GM19468 (cell line): ENCODE results near the gene LGR6.
A peak's percentile ranks its signal among the peaks of the same experiment; 100 is the strongest.
"Not testable (repeated sequence)": the region's sequence is repeated elsewhere in the genome, so short reads cannot be mapped to it uniquely, and the experiment has no call there.

ENCODE experiments used
- ATAC-seq: cut with Tn5 transposase; IDR thresholded peaks from one replicate; pipeline ENCODE4 v1.9.1; 2021; ENCODE audit warnings: mild to moderate bottlenecking, moderate library complexity, moderate number of reproducible peaks; ENCODE audit not compliant: unreplicated experiment; ENCODE audit errors: extremely low read depth

Gene LGR6

DNA sequence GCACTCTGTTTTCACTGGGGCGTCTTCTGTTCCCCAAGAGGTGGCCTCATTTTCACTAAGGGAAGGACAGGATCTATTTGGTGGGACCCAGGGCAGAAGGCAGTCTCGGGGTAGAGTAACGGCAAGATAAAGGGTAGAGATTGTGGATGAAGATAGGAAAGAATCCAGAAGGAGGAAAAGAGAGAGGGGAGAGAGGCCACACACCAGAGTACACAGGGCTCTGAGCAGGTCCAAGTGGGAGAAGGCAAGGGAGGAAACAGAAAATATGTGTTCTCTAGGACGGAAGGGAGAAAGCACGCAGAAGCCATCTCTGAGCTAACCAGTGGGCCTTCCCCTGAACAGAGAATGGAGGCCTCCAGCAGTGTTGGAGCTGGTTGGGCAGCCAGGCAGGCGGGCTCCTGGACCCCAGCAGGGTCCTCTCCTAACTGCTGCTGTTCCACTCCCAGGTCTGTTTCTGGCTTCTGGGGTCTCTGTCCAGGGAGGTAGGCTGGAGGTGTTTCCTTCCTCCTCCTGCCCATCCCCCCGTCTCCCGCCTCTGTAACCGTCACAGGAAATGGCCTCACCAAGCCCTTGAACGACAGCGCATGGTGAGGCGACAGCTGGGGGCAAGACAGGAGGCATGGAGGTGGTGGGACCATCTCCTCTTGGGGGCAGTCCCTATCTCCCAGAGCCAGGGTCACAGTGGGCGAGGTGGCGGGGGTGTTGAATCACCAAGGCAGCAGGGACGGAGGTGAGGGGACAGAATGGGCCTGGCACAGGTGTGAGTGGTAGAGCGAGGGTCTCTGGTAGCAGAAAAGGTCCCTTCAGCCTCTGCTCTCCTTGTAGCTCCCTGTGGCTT lies 33.8 kb upstream of the LGR6 start:
- ATAC-seq: no peak

DNA sequence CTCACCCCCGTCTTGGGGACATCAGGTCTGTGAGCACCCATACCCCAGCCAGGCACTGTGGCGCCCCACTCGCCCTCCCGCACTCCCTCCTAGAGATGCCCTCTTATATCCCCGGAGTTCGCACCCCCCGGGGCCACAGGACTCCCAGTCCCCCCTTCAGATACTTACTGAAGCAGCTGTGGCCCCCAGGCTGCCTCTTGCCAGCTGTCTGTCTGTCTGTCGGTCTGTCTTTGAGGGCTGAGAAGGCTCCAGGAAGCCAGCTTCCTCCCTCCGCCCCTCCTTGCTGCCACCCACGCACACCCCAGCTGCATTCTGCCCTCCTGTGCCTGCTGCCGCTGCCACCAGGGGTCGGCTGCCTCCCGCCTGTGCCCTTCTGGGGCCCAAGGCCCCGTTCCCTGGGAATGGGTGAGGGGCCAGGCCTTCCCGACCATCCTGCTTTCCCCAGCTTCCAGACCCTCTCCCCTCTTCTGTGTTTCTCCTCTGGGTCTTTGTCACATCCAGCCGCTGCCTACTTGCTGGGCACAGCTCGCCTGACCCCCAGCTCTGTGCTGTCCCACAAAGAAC lies 33.1 kb upstream of the LGR6 start, which contains the start of gene PTPN7:
PTPN7 (minus strand) TSS at position 226 of the 564 bp plus-strand sequence. CDS start 1,200 bp downstream, outside the sequence.
- ATAC-seq: peak; percentile 27

GRCh38 chr1:202161151-202162046 lies 32.2 kb upstream of the LGR6 start:
- no peak for ATAC-seq

GRCh38 chr1:202162047-202162417 lies 31.6 kb upstream of the LGR6 start:
- no peak for ATAC-seq

DNA sequence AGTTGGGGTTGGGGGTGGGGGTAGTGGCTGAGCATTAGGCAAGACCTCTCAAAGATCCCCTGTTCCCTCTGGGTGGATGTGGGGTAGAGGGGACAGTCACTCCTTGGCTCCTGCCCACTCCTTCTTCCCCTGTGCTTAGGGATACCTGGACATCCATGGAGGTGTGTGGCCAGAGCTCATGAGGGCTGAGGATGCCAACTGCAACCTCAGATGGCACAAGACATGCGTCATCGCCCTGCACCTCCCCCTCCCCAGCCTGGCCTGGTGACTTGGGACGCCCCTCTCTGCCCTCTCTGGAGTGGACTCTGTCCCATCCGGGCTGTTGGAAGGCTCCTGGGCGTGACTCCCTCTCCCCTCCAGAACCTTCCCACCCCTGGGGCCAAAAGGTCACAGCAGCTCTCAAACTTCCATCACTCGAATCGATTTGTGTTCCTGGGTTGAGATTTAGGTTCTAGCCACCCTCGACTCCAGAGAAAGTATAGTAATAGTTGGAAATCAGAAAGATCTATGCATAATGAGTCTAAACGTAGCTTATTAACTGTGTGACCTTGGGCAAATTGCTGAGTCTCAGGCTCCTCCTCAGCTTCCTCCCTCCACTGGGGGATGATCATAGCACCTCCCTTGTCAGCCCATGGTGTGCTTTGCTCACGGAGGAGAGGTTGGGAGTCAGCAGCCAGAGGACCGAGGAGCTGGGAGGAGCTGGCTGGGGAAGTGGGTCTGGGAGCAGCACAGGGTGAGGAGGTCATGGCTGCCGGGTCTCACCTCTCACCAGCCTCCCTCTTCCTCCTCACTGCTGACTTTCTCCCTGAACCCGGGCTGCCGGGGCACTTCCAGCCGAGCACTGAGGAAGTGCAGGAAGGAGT lies 30.9 kb upstream of the LGR6 start:
- ATAC-seq: no peak

DNA sequence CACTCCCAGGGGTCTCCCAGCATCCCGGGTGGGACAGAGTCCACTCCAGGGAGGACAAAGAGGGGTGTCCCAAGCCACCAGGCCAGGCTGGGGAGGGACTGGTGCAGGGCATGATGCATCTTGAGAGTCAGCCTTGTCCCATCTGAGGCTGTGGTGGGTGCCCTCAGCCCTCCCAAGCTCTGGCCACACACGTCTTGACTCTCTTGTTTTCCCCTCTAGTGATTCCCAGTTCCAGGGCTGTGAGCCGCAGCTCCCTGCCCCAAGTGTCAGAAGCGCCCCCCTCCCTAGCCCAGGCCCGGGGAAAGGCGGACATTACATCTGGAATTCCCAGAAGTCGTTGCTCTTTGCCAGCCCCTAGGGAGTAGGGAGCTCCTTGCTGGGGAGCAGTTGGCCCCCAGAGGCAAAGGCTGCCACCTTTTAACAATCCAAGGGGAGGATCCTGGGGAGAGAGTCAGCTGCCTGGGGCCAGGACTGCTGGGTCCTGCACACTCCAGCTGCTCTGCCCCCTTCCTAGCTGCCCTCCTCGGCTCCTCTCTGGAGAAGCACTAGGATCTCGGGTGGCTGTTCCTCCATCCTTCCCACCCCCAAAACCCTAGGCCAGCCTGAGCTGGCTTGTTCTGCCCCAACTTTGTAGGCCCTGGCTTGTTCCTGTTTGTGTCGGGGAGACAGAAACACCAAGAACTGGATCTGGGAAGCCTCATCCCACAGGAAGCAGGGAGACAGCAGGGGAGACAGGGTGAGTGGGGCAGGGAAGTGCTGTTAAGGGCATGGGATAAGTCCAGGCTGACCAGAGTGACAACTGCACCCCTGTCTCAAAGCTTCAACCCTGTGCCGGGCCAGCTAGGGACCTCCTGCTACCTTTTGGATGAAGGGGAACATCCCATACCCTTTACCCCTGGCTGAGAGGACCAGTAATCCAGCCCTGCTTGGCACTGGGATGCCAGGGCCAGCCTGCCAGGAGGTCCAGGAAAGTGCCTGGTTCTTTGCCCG lies 30.0 kb upstream of the LGR6 start:
- no peak for ATAC-seq

- no peak for ATAC-seq
Measured at GRCh38 chr1:202164271-202165037, 29.1 kb upstream of the LGR6 start.

DNA sequence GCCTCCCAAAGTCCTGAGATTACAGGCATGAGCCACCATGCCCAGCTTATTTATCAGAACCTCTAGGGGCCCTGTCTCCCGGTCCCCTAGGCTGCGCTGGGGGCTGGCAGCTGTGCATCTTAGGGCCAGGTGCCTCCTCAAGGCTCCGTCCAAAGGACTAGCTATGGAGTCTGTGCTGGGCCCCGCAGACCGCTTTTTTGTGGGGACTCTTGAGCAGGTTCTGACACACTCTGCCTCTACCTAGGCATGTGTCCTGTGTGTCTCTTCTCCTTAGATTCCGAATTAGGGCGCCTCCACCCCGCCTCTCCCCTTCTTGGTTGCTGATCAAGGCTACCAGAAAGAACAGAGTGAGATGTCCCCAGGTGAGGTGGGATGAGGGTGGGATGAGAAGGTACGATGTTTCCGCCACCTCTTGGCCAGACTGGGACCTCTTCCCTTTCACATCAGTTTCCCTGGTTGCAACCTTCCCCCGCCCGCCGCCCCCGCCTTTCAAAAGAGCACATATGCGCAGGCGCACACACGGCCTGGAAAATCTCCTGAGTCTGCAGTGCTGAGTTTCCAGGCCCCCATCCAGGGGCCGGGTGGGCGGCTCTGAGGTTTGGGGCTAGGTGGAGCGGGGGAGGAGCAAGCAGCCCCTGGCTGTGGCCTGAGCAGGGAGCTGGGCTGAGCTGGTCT lies 28.2 kb upstream of the LGR6 start:
- ATAC-seq: no peak

DNA sequence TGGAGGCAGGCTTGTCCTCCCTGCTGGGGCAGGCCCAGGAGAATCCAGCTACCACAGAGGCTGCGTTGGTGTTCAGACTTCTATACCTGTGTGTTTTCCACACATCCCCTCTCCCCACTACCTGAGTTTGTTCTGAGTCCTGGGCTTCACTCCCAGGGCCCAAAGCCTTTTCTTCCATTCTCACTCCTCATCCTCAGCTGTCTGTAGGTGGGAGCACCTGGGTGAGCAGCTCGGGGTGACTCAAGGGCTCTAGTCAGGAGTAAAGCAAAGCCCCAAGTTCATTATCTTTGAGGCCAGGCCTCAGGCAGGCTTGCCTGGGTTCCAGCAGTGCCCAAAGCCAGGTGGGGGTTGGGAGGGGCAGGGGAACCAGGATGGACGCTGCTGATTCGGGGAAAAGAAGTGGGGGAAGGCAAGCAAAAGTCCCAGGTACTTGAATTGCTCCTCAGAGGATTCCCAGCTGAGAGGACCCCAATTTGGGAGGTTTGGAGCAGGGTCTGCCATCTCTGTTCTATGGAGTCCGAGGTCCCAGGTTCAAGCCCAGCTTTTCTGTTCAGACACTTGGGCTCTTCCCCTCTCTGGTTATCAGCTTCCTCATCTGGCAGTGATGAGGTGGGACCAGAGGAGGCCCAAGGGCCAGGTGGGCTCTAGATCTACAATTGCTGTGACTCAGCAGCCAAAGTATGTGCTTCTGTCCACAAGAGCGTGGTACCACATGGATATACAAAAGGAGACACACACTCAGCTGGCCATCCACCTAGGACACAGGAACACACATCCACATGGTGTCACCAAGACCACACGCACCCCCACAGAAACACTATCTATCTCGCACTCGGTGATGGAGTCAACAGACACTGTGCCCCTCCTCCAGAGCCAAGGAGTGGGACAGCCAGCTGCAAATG lies 27.4 kb upstream of the LGR6 start:
- no peak for ATAC-seq

GRCh38 chr1:202167054-202167453 lies 26.5 kb upstream of the LGR6 start:
- ATAC-seq: not testable (repeated sequence)

GRCh38 chr1:202167708-202168415 lies 25.7 kb upstream of the LGR6 start:
- no peak for ATAC-seq

GRCh38 chr1:202168861-202169260 lies 24.7 kb upstream of the LGR6 start:
- no peak for ATAC-seq

DNA sequence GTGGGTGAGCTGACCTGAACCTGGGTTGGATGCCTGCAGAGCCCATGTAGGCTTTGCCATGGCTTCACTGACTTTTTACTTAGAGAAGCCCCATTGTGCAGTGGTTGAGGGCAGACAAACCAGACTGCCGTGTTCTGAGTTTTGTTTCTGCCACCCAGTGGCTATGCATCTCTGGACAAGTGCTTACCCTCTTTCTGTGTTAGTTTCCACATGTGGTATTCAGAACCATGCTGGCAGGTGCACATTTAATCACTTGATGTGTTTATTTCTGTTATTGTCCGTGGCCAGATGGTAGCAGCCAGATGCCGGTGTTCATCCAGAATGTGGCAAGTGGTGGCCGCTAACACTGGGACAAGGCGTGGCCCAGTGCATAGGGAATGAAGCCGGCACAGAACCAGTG lies 22.9 kb upstream of the LGR6 start:
- ATAC-seq: no peak

DNA sequence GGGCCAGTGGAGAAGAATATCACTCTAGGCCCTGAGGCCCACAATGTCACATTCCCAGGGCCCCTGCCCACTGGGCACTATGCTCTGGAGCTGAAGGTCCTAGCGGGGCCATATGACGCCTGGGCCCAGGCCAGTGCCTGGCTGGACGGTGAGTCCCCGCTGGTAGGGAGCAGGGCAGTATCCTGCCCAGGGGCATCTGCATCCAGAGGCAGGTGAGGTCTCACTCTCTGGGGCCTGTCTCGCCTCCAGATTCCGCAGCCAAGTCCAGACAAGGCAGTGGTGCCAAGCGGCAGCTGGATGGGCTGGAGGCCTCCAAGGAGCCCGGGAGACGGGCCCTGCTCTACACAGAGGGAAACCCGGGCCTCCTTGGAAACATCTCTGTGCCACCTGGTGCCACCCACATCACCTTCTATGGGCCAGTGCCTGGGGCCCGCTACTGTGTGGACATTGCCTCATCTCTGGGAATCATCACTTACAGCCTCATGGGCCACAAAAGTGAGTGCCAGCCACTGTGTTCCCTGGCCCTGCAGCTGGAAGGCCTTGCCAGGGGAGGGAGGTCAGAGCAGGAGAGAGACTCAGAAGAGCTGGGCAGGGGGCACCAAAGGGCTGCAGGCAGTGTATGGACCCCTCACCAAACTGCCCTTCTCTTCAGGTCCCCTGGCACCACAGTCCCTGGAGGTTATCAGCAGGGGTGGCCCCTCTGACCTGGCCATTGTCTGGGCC lies 22.1 kb upstream of the LGR6 start:
- no peak for ATAC-seq

DNA sequence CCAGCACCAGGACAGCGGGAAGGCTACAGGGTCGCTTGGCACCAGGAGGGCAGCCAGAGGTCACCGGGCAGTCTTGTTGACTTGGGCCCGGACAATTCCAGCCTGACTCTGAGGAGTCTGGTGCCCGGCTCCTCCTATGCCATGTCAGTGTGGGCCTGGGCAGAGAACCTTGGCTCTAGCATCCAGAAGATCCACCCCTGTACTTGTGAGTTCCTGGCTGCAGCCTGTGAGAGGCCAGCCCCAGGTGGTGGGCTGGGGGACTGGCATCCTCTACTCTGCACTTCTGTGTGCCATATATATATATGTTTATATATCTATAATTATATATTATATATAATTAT lies 21.6 kb upstream of the LGR6 start:
- ATAC-seq: no peak
